OCI-LY1 (cell line): ENCODE measurements around the gene CHST11.

Experiments used
- CTCF ChIP-seq: fragments of 200-600 bp; sonication (generic), shearing (Covaris generic); IDR thresholded peaks from 2 replicates; pipeline ENCODE4 v1.5.1; 2017; ENCODE audit warnings: mild to moderate bottlenecking, antibody characterized with exemption, low read length, moderate library complexity, mixed read lengths
- EZH2 ChIP-seq: fragments of 200-600 bp; sonication (generic), shearing (Covaris generic); IDR thresholded peaks from 2 replicates; pipeline ENCODE4 v1.8.0; 2017; ENCODE audit warnings: borderline replicate concordance, mixed run types, mild to moderate bottlenecking, antibody characterized with exemption, low read length, moderate library complexity, mixed read lengths

- TF ChIP-seq CTCF (no peak), EZH2 (no peak)
These were observed 23.7 kb upstream of the CHST11 start for GRCh38 chr12:104433061-104433460.
